Medulla oblongata (tissue), 1 donor: Measurements from ENCODE around the gene ITPKB.
A peak's percentile ranks its signal among the peaks of the same experiment; 100 is the strongest.
"Not testable (repeated sequence)": the region's sequence is repeated elsewhere in the genome, so short reads cannot be mapped to it uniquely, and the experiment has no call there.

ENCODE experiments used
- DNase-seq: peaks from one replicate; pipeline ENCODE4 v3.0.0-alpha.2; 2015; ENCODE audit errors: extremely low spot score

ITPKB gene

DNA sequence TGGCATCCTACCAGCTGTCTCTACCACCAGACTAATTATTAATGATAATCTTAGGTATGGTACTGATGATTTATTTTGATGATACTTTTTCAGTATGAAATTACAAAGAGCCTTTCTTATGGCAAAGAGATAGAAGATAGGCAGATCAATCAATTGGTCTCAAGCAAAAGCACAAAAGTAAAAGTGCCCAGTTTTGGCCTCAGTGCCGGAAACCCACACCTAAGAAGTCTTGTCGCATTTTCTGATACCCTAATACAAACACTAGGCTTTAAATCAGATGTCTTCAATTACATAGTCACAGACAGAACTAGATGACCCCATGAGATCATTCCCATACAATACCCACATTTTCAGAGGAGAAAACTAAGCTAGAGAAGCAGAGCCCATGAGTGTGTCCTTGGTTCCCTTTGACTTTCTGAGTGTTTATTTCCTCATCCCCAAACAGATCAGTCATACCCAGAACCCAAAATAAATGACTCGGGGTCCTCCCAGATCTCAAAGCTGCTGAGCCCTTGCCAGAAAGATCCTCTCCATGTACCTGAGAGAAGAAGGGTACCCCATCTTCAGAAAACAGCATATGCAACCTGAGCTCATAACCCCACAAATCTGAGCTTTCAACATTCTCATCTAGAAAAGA, 7.7 kb downstream of the ITPKB start:
- DNase-seq = peak; percentile 56

DNA sequence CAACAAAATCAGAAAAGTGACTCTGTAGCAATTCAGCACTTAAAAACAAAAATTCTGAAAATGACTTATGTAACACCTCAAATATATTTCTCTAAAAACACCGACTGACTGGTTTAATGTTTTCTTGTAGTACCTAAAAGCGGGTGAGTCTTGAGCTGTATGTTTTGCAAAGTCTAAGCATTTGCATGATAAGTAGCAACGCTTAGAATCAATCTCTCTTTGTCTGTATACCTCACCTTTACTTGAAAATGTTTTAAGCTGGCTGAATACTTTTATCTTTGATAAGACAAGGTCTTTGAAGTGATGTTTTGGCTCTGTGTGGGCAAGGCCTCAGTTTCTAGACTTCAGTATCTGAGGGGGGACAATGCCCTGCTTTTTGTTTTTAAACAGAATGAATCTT, 8.2 kb downstream of the ITPKB start:
- peak; percentile 12 for DNase-seq

DNA sequence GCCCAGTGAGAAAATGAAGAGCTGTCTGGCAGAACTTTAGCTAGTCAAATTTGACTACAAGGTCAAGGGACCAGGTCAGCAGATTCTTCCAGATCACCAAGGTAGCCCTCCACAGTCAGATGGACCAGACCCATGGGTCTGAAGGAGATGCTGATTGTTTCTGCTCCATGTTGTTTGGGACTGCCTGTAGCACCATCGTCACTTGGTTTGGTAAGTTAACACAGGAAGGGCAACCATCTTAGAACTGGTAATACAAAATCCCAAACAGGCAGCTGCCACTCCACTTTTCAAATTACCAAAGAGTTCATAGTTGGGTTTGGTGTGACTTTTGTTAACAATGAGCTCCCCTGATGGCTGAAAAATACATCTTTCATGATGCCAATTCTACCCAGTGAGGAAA, 9.0 kb downstream of the ITPKB start:
- DNase-seq = no peak

DNA sequence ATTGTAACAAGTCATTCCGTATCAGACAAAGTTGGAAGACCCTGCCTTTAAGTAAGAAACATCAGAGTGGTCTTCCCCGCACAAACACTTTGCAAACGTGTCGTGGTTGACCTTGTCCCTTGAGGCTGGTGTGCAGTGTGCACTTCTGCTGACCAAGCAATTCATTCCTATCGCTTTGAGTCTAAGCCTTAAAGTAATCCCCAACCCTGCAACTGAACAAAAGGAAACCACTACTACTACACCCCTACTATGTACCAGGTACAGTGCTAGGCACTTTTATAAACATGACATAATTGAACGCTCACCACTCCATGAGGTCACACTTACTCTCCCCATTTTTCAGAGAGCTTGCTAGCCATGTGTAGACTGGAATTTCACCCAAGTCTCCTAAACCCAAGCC, 10.6 kb downstream of the ITPKB start:
- peak; percentile 26 for DNase-seq

- DNase-seq = no peak
These were observed 13.2 kb downstream of the ITPKB start for GRCh38 chr1:226725897-226726267.

DNA sequence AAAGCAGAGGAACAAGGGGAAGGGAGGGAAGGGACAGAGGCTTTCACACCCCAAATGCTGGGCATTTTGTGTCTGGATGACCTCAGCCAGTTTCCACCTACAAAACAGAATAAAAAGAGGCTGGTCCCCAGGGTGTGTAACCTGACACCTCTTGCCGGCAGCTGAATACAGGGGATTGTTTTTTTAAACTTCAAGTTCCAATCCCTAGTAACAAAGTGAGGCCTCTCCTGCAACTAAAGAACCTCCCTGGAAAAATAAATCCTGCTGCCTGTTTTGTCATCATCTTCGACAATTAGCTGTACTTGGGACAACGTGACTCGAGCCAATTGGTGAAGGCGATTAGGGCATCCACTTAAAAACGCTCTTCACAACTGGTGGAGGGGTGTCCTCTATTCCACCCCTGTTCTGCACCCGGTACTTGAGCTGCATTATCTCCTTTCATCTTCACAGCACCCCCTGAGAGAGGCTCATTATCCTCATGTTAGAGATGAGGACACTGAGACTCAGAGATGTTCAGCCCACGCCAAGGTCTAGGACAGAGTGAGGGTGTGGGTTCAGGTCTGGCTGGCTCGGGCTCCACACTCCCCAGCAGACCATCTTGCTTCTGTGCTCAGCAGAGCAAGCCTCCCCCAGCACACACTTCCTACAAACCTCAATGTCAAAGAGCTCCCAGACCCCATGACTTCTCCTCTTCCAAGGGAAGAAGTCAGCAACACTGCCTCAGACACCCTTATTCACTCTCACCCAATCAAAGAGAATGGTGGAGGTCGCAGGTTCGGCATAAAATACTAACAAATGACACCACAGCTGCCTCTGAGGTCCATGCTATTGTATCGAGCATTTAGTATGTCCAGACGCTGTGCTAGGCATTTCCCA, 15.2 kb downstream of the ITPKB start:
- DNase-seq = peak; percentile 15

DNA sequence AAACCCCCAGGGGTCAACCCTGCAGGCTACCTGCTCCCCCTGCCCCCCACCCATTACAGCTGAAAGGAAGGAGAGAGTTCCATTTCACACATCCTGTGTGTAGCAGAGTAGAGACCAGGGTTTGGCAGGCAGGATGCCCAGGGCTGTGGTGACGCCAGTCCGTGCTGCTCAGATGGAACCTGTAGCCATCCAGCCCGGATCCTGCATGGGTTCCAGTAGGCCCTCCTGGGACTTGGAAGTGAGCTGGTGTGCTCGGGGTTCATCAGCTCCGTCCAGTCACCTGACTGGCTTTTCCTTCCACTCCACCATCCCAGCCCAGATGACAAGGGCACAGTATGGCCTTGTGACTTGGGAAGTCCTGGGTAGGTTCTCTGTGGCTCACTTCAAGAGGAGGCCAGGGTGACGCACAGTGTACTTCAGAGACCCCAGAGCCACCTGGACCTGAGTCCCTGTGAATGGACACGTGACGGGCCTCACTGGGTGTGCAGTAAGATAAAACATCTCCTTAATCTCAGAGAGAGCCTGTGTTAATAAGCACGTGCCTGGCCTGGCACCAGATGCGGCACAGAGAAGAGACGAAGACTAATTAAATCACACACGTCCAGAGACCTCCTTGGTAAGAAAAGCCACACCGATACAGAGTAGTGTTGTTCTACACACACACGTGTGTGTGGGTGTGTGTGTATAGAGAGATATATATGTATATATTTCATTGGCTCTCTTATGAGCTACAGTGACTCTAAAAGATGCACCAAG, 16.0 kb downstream of the ITPKB start:
- DNase-seq = no peak

DNA sequence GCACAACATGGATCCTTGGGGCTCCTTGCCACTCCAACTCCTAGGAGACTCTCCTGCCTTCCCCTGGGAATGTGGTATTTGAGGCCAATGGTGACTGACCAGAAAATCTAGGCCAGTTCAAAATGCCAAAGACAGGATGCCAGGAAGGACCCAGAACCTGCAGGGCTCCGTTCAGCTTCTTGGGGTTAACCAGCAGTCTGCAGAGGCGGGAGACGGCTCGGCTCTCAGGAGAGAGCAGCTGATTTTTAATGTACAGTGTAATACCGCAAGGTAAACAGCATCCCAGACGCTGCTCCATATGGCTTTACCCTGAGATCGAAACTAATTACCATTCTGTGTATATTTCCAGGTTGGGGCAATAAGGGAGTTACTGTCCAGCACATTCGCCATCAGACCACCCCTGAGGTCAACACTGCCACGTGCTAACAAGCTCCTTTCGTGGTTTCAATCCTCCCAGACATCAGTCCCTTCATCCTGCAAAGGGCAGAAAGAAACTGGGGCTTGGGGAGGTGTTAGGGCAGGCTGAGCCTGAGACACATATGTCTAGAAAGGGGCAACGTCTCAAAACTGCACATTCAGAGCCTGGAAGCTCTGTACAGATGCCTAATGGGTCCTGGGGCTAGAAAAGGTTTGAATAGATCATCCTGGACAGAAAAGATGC, 16.7 kb downstream of the ITPKB start:
- peak; percentile 76 for DNase-seq

DNA sequence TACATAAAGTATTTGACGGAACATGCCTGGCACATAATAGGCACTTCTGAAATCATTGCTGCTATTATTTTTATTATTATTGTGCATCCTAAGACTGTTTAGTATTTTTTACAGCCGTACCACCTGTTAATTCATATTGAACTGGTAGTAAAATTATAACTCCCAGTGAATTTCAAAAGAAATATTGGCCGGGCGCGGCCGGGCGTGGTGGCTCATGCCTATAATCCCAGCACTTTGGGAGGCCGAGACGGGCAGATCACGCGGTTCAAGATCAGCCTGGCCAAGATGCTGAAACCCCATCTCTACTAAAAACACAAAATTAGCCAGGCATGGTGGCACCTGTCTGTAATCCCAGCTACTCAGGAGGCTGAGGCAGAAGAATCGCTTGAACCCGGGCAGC, 18.5 kb downstream of the ITPKB start:
- not testable (repeated sequence) for DNase-seq

GRCh38 chr1:226719596-226720387, 19.3 kb downstream of the ITPKB start:
- DNase-seq = no peak

DNA sequence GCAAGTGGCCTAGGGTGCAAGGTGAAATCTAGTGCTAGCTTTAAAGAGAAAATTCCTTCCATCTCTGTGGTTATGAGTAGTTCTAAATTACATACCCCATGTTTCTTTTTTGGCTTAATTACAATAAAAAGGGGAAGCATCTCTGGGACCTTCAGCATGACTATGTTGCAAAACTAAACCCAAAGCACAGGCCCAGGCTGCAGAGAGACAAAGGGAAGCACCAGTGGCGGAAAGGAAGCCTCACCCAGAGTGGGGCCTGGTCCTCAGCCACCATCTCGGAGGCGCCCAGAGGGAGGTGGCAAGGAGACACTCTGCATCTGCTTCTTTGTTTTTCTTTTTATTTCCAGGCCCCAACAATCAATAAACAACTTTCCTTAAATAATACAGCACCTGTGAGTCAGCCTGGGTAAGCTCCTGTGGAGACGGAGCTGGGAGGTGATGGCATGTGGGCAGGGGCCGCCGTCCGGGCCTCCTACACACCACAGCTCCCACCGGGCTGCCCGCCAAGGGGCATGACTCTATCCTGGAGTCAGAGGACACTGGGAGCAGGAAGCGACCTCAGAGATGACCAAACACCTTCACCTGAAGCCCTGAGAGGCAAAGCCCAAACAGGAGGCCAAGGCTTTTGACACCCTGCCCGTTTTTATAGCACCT, 21.7 kb downstream of the ITPKB start:
- DNase-seq = peak; percentile 68

DNA sequence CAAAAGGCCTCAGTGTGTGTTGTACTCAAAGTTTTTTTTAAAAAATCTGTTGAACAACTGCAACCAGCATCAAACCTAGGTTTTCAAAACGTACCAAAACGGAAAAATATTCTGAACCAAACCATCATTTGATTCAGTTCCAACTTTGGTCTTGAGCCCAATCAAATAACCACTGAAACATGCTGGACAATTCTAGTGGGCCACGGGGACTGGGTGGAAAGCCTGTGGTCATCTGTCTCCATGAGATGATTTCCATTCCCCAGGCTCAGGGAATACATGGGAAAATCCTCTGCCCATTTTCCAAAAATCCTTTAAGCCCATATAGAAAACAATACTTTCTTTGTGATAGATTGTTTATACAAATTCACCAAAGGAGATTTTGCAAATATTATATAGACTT, 22.5 kb downstream of the ITPKB start:
- no peak for DNase-seq

DNA sequence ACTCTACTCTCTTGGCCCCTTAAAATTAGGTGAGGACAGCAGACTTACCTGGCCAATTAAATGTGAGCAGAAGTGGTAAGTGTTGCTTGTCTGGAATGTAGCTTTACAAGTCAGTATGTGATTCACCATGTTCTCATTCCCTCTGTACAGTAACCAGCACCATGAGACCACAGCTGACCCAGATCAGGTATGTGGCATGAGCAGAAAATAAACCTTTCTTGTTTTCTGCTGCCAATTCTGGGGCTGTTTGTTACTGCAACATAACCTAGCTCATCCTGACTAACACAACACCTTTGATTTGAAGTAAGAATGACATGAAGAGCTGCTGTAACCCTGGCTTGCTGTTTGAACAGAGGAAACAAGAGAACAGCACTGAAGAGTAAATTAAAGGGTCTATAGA, 24.9 kb downstream of the ITPKB start:
- no peak for DNase-seq

GRCh38 chr1:226712742-226713419, 26.2 kb downstream of the ITPKB start:
- DNase-seq = no peak

DNA sequence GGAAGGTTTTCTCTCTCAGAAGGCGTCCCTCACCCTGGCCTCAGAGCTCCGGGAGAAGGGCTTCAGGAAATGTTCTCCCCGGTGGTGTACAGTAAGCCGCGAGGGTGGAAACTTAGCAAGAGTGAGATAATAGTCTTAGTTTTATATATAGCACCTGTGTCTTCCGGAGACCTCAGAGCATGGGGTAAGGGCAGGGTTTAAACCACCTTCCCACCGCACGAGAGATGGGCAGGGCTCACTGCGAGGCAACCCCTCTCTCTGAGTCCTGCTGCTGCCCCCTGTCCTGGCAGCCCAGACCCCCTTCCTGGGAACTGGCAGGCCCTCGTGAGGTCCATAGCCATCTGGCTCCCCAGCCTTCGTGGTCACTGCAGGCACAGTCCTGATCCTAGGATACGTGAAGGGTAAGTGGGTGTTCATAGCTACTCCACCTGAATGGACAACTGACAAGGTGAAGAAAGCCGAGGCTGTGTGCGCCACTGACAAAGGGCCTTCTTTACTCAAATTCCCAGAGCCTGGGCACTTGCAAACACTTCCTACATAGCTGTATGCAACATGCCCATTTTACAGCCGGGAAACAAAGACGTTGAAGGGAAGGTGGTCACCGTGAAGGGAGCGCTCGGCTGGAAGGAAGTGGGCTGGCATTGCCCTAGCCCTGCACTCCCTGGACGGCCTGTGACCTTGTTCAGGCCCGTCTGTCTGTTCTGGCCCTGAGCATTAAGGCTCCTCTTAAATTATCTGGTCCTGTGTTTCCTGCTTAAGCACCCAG, 26.9 kb downstream of the ITPKB start:
- no peak for DNase-seq

- no peak for DNase-seq
These were observed 28.6 kb downstream of the ITPKB start for GRCh38 chr1:226710501-226710900.

GRCh38 chr1:226709953-226710352, 29.1 kb downstream of the ITPKB start:
- DNase-seq = no peak

DNA sequence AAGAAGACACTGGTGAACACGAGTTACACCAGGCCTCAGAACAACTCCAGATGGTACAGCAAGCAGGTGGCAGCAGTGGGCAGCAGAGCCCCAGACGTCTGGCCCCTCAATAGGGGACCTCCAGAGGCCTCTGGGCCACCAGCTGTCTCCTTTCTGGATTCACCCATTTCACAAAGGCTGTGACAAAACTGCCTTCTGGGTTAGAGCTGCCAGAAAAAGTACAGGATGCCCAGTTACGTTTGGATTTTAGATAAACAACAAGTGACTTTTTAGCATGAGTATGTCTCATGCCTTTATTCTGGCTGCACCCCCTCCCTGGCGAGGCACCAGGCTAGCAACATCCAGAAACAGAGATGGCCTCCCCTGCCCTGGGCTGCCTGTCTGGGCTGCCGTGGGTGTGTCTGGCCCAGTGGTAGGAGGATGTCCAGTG, 30.1 kb downstream of the ITPKB start:
- no peak for DNase-seq

GRCh38 chr1:226708342-226708780, 30.7 kb downstream of the ITPKB start:
- peak; percentile 63 for DNase-seq
